Left ventricle myocardium superior (tissue), 1 donor: ENCODE measurements around the gene CFAP57. TPM values are rescaled to one million over a fixed set of nuclear protein-coding genes. Genes with fewer than 3 reads are reported as not detected.

Experiments used
- ATAC-seq: fragments of 200-7000 bp; cut with Tn5 transposase; one replicate; pipeline ENCODE4 v1.9.1; 2020; ENCODE audit warnings: mild to moderate bottlenecking, moderate library complexity
- DNase-seq: peaks from one replicate; pipeline ENCODE4 v3.0.0-alpha.2; 2020
- intact Hi-C: fragments of 100-400 bp; cut with micrococcal nuclease; formaldehyde crosslinking; loops from one replicate; pipeline ENCODE4 v1.11.0; 2022
- total RNA-seq: library from RNA; stranded (reverse); fragmentation: NEBNext Ultra II Directional; extraction: Animal tissue kit (Norgen Biotek cat#: 25700); gene quantifications from one replicate; pipeline ENCODE4 v1.2.1, GENCODE V29; 2021
- donor health status: DM: no; HTN: yes; CAD: no; lungs with severe emphysema.

The CFAP57 gene
- total RNA-seq, 1 donor from 2014 or later: not detected

- DNase-seq (no peak), ATAC-seq (no peak)
- intact Hi-C loops: no loop called here
Observed at GRCh38 chr1:43271186-43272118, 99.3 kb downstream of the CFAP57 start.

GRCh38 chr1:43272161-43272560, 100.0 kb downstream of the CFAP57 start:
- DNase-seq (no peak), ATAC-seq (no peak)
- intact Hi-C loops: no loop called here

- no peak for ATAC-seq
- intact Hi-C loops: no loop called here
- no peak for DNase-seq
Observed at GRCh38 chr1:43272576-43273571, 100.7 kb downstream of the CFAP57 start.

- ATAC-seq (no peak), DNase-seq (no peak)
- intact Hi-C loops: no loop called here
Observed at GRCh38 chr1:43273708-43274107, 101.6 kb downstream of the CFAP57 start.

- ATAC-seq (peak; percentile 17), DNase-seq (no peak)
- intact Hi-C loops: no loop called here
Observed at GRCh38 chr1:43274125-43274803, 102.1 kb downstream of the CFAP57 start.

- intact Hi-C loops: no loop called here
- no peak for DNase-seq
- no peak for ATAC-seq
Observed at GRCh38 chr1:43274804-43275180, 102.7 kb downstream of the CFAP57 start.

GRCh38 chr1:43275826-43276620, 103.9 kb downstream of the CFAP57 start:
- no peak for DNase-seq
- intact Hi-C loops: no loop called here
- no peak for ATAC-seq

- ATAC-seq (no peak), DNase-seq (no peak)
- intact Hi-C loops: no loop called here
Observed at GRCh38 chr1:43276673-43277072, 104.5 kb downstream of the CFAP57 start.

GRCh38 chr1:43277116-43277876, 105.2 kb downstream of the CFAP57 start:
- intact Hi-C loops: no loop called here
- ATAC-seq (no peak), DNase-seq (no peak)

- DNase-seq (no peak), ATAC-seq (no peak)
- intact Hi-C loops: no loop called here
Observed at GRCh38 chr1:43279161-43279560, 107.0 kb downstream of the CFAP57 start.

GRCh38 chr1:43279666-43280065, 107.5 kb downstream of the CFAP57 start:
- no peak for ATAC-seq
- intact Hi-C loops: no loop called here
- no peak for DNase-seq

- DNase-seq (no peak), ATAC-seq (no peak)
- intact Hi-C loops: no loop called here
Observed at GRCh38 chr1:43280692-43281091, 108.6 kb downstream of the CFAP57 start.

- no peak for DNase-seq
- intact Hi-C loops: no loop called here
Observed at GRCh38 chr1:43282220-43283195, 110.4 kb downstream of the CFAP57 start.

GRCh38 chr1:43284065-43284464, 111.9 kb downstream of the CFAP57 start:
- DNase-seq: no peak
- no peak for ATAC-seq
- intact Hi-C loops: no loop called here

More at GRCh38 chr1:43282220-43283195, 110.4 kb downstream of the CFAP57 start:
- ATAC-seq: no peak

GRCh38 chr1:43284546-43285110, 112.5 kb downstream of the CFAP57 start:
- intact Hi-C loops: no loop called here
- ATAC-seq: no peak

GRCh38 chr1:43285269-43285990, 113.3 kb downstream of the CFAP57 start, which contains the start of gene C1orf210:
C1orf210 (minus strand) TSS chr1:43285581; CDS start chr1:43283270, 2,311 bp downstream.
- DNase-seq (no peak), ATAC-seq (no peak)
- intact Hi-C loops: no loop called here

More at GRCh38 chr1:43284546-43285110, 112.5 kb downstream of the CFAP57 start:
- no peak for DNase-seq
